ENCODE data around the gene ISOC2. TPM values are rescaled to one million over a fixed set of nuclear protein-coding genes. Genes with fewer than 3 reads are reported as not detected.

ISOC2 gene
- total and polyA plus RNA-seq, 9 of the 15 experiments (the other 6 are each of a cell fraction or from before 2014, with no cell fraction given) = 1.2 to 229 (median 58.3) TPM

DNA sequence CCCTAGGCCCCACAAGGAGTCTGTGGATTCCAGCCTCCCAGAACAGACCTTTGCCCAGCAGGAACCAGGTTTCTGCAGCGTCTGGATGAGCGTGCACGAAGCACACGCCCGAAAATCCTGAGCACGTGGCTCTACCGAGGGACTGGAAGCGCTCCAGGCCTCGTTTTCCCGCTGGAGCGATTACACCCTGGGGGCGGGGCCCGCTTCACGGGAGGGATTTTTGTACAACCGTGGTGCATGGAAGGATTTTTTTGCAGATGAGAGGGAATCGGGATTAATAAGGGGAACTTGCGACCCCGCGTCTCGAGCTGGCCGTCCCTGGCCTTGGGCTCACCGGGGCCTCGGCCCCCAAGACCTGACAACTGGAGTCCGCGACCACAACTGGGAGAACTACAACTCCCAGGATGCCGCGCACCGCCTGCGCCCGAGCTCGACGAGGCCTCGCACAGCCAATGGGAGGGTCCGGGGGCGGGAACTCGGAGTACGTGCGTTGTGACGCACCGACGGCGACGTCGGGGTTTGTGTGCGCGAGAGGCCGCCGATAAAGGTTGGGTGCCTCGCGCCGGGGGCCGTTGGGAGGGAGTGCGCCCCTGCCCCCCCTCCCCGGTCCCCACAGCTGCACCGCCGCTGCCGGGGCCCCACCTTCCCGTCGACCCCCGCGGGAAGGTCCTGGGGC, 14.8 kb upstream of the ISOC2 start, which contains the start of gene ZNF628 (continued):
- TF ChIP-seq, protein P1, sequence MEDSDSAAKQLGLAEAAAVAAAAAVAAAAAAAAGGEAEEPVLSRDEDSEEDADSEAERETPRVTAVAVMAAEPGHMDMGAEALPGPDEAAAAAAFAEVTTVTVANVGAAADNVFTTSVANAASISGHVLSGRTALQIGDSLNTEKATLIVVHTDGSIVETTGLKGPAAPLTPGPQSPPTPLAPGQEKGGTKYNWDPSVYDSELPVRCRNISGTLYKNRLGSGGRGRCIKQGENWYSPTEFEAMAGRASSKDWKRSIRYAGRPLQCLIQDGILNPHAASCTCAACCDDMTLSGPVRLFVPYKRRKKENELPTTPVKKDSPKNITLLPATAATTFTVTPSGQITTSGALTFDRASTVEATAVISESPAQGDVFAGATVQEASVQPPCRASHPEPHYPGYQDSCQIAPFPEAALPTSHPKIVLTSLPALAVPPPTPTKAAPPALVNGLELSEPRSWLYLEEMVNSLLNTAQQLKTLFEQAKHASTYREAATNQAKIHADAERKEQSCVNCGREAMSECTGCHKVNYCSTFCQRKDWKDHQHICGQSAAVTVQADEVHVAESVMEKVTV (CRISPR knock-in tag; IDR thresholded peaks at IDR 0.05) = no peak
- 0 out of 2 replicates have a peak, but pooled peaks have one; percentile 18 for TF ChIP-seq RFX7 (CRISPR knock-in tag; IDR thresholded peaks at IDR 0.05)
- TF ChIP-seq SMARCE1 (IDR thresholded peaks at IDR 0.05) = no peak
- TF ChIP-seq KDM5B (IDR thresholded peaks at IDR 0.05; ENCODE audit: insufficient replicate concordance, low read depth, low read length) = no peak
- TF ChIP-seq SIRT6 (IDR thresholded peaks at IDR 0.05; ENCODE audit: low read depth, low read length) = no peak
- no peak for TF ChIP-seq JUNB (CRISPR knock-in tag; conservative IDR thresholded peaks at IDR 0.05)
- TF ChIP-seq IFI16 (CRISPR knock-in tag; IDR thresholded peaks at IDR 0.05) = no peak
- TF ChIP-seq, protein P2, sequence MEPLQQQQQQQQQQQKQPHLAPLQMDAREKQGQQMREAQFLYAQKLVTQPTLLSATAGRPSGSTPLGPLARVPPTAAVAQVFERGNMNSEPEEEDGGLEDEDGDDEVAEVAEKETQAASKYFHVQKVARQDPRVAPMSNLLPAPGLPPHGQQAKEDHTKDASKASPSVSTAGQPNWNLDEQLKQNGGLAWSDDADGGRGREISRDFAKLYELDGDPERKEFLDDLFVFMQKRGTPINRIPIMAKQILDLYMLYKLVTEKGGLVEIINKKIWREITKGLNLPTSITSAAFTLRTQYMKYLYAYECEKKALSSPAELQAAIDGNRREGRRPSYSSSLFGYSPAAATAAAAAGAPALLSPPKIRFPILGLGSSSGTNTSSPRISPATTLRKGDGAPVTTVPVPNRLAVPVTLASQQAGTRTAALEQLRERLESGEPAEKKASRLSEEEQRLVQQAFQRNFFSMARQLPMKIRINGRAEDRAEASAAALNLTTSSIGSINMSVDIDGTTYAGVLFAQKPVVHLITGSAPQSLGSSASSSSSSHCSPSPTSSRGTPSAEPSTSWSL (CRISPR knock-in tag; IDR thresholded peaks at IDR 0.05; ENCODE audit: borderline replicate concordance) = no peak
- TF ChIP-seq HMG20B (CRISPR knock-in tag; IDR thresholded peaks at IDR 0.05) = no peak
- TF ChIP-seq ZNF717 (CRISPR knock-in tag; IDR thresholded peaks at IDR 0.05) = peak; percentile 41; the same call in 1 of the 2 replicates
- TF ChIP-seq, protein P3, sequence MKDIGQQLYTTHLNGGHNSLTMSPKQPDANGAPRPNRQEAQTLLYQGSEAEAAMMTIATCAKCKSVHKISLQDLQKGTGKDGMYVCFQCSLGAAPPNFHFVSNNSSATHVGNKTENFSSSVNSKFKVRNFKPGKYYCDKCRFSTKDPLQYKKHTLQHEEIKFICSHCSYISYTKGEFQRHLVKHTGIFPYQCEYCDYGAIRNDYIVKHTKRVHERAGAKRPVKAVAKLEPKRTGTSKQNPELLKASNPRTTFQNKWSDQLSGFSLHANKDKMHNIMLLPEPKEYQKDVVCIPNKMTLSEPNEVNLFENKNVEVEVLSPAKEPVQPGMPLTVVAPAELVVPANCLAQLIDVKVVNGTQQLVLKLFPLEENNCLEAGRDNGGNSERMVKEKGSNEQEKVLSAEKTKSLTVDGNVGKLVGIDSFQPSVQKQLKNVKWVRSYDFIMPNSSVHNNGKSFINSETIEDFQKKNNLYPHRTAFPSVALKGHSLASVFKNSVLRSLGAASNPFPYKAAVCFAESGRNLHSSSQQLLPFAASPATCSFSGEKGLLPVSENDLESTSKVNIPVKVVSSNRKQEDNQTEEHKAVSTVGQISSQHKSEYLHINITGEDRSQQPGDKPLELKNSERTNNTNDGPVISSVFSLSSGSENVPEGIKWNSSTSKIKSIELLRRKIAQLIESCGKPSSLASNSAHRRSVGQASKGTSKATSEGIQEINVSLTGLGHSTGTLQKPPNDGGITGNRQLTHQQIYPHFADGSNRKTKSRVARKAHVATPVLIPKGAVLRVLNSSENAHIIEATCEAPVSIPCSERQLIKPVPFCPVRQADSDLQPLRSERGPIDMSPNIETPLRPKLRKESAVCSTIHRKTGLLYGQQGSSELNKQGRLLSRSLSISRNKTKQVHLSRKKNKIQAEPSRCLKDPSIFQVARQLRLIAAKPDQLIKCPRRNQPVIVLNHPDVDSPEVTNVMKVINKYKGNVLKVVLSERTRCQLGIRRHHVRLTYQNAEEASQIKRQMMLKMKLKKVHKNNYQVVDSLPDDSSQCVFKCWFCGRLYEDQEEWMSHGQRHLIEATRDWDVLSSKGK (CRISPR knock-in tag; IDR thresholded peaks at IDR 0.05) = no peak
- TF ChIP-seq FOXJ3 (CRISPR knock-in tag; IDR thresholded peaks at IDR 0.05) = no peak
- no peak for TF ChIP-seq SIN3B (IDR thresholded peaks at IDR 0.05; ENCODE audit: low read depth)
- no peak for TF ChIP-seq ZZZ3 (IDR thresholded peaks at IDR 0.05)
- TF ChIP-seq BCOR (IDR thresholded peaks at IDR 0.05) = peak; percentile 26
- TF ChIP-seq POLR2G (IDR thresholded peaks at IDR 0.05; ENCODE audit: low read depth, low read length) = peak; percentile 87
- no peak for TF ChIP-seq ZNF239 (CRISPR knock-in tag; IDR thresholded peaks at IDR 0.05)
- TF ChIP-seq HNRNPH1 (optimal IDR thresholded peaks at IDR 0.05; ENCODE audit: low read depth, low read length) = no peak
- TF ChIP-seq LCOR (CRISPR knock-in tag; IDR thresholded peaks at IDR 0.05) = peak; percentile 96
- no peak for TF ChIP-seq MCM7 (IDR thresholded peaks at IDR 0.05)
- peak; percentile 57 for TF ChIP-seq SUPT5H (IDR thresholded peaks at IDR 0.05)
- TF ChIP-seq DMBX1 (CRISPR knock-in tag; IDR thresholded peaks at IDR 0.05; ENCODE audit: borderline replicate concordance) = peak; percentile 89; the same call in 1 of the 2 replicates
- peak; percentile 49; the same call in 1 of the 2 replicates for TF ChIP-seq ESRRA (IDR thresholded peaks at IDR 0.05; ENCODE audit: borderline replicate concordance, low read depth)
- peak; percentile 90 for TF ChIP-seq SMAD4 (CRISPR knock-in tag; conservative IDR thresholded peaks at IDR 0.05)
- TF ChIP-seq CREM (IDR thresholded peaks at IDR 0.05; ENCODE audit: low read depth) = peak; percentile 99
